ENCODE results near the gene SMC1B. TPM values are rescaled to one million over a fixed set of nuclear protein-coding genes. Genes with fewer than 3 reads are reported as not detected.

SMC1B gene
- total RNA-seq, 1 donor from 2014 or later: not detected

DNA sequence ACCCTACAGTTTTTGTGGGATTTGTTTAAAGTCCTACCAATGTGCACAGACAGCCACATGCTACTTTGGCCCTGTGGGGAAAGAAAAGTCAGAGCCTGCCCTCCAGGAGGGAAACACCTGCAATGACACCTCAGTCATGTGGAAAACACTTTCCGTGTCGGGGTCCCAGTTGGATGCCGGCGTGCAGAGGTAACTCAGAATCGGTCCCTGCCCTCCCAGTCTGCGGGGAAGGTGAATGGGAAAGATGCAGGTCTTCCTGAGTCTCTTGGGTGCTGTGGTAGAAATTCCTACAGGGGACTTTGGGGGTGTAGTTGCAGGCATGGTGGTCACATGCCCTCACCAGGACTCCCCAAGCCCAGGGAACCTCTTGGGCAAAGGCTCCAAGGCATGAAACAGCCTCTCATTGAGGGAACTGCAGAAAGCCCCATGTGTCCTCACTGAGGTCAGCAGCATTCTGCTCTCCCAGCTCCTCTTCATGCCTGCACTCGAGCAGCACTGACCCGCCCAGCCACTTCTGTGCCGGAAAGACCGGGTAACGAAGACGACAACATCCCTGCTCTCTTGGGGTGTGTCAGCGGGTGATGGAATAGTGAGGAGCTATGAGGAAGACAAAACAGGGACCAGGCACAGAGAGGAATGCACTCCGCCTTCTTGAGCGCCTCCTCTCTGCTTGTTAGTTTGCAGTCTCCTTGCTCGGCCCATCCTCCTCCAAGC, 4.8 kb upstream of the SMC1B start:
- Histone ChIP-seq H3K27me3 (ENCODE audit: low read depth) (no peaks in the 10 kb centered on the region), H3K4me1 (peaks cover 11% of the 10 kb centered on the region), H3K27ac (replicated peaks) (no peak overlapping the region), H3K4me3 (no peak overlapping the region), H3K36me3 (no peaks in the 10 kb centered on the region), H3K9me3 (replicated peaks) (no peaks in the 10 kb centered on the region)
- TF ChIP-seq, protein P1, sequence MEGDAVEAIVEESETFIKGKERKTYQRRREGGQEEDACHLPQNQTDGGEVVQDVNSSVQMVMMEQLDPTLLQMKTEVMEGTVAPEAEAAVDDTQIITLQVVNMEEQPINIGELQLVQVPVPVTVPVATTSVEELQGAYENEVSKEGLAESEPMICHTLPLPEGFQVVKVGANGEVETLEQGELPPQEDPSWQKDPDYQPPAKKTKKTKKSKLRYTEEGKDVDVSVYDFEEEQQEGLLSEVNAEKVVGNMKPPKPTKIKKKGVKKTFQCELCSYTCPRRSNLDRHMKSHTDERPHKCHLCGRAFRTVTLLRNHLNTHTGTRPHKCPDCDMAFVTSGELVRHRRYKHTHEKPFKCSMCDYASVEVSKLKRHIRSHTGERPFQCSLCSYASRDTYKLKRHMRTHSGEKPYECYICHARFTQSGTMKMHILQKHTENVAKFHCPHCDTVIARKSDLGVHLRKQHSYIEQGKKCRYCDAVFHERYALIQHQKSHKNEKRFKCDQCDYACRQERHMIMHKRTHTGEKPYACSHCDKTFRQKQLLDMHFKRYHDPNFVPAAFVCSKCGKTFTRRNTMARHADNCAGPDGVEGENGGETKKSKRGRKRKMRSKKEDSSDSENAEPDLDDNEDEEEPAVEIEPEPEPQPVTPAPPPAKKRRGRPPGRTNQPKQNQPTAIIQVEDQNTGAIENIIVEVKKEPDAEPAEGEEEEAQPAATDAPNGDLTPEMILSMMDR (IDR thresholded peaks at IDR 0.05; ENCODE audit: borderline replicate concordance): no peak
- DNase-seq: no peak
- intact Hi-C loops (cut with micrococcal nuclease): no loop called here

GRCh38 chr22:45413013-45413367, 409 bp downstream of the SMC1B start:
- no peaks in the 10 kb centered on the region for H3K27me3 ChIP-seq (ENCODE audit: low read depth)
- TF ChIP-seq, protein P1 (IDR thresholded peaks at IDR 0.05; ENCODE audit: borderline replicate concordance): no peak
- H3K27ac ChIP-seq (replicated peaks): no peak overlapping the region
- H3K9me3 ChIP-seq (replicated peaks): no peaks in the 10 kb centered on the region
- DNase-seq: no peak
- H3K4me1 ChIP-seq: peaks cover 14% of the 10 kb centered on the region
- no peaks in the 10 kb centered on the region for H3K36me3 ChIP-seq
- H3K4me3 ChIP-seq: peak overlapping the region; percentile 69
- intact Hi-C loops (cut with micrococcal nuclease): no loop called here

DNA sequence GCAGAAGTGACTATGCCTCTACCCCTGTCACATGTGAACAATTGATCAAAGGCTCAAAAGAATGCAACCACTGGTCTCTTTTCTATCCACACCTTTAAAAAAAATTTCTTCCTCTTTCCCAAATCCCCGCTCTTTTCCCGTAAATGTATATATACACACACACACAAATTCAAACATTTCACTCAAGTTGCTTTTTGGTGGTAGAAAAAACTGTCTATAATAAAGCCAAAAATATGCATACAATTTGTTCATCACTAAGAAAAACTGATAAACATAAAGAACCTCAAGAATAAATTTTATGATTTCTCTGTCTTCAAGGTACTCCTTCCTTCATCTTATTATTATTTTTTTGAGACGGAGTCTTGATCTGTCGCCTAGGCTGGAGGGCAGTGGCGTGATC, 5.6 kb downstream of the SMC1B start:
- TF ChIP-seq, protein P1 (IDR thresholded peaks at IDR 0.05; ENCODE audit: borderline replicate concordance): no peak
- Histone ChIP-seq H3K27ac (replicated peaks) (no peak overlapping the region), H3K9me3 (replicated peaks) (no peaks in the 10 kb centered on the region), H3K4me1 (no peaks in the 10 kb centered on the region), H3K4me3 (no peak overlapping the region), H3K36me3 (no peaks in the 10 kb centered on the region), H3K27me3 (ENCODE audit: low read depth) (no peaks in the 10 kb centered on the region)
- no peak for DNase-seq
- intact Hi-C loops (cut with micrococcal nuclease): no loop called here

GRCh38 chr22:45402466-45402985, 10.9 kb downstream of the SMC1B start:
- no peak overlapping the region for H3K4me3 ChIP-seq
- H3K27ac ChIP-seq (replicated peaks): no peak overlapping the region
- TF ChIP-seq, protein P1 (IDR thresholded peaks at IDR 0.05; ENCODE audit: borderline replicate concordance): no peak
- no peaks in the 10 kb centered on the region for H3K4me1 ChIP-seq
- H3K27me3 ChIP-seq (ENCODE audit: low read depth): no peaks in the 10 kb centered on the region
- intact Hi-C loops (cut with micrococcal nuclease): no loop called here
- H3K9me3 ChIP-seq (replicated peaks): no peaks in the 10 kb centered on the region
- H3K36me3 ChIP-seq: no peaks in the 10 kb centered on the region
- DNase-seq: no peak

- TF ChIP-seq, protein P1 (IDR thresholded peaks at IDR 0.05; ENCODE audit: borderline replicate concordance): no peak
- no peak for DNase-seq
- H3K4me3 ChIP-seq: no peak overlapping the region
- no peaks in the 10 kb centered on the region for H3K36me3 ChIP-seq
- intact Hi-C loops (cut with micrococcal nuclease): no loop called here
- H3K4me1 ChIP-seq: no peaks in the 10 kb centered on the region
- H3K27ac ChIP-seq (replicated peaks): no peak overlapping the region
- no peaks in the 10 kb centered on the region for H3K27me3 ChIP-seq (ENCODE audit: low read depth)
- no peaks in the 10 kb centered on the region for H3K9me3 ChIP-seq (replicated peaks)
These were observed 13.5 kb downstream of the SMC1B start for GRCh38 chr22:45399712-45400445.
